HUES6 (cell line): ENCODE data around the gene ARHGEF16.

ENCODE experiments used
- H3K27ac ChIP-seq: 2 replicates; pipeline ENCODE4 v1.7.0; 2013; ENCODE audit warnings: low read depth, mild to moderate bottlenecking, low read length, inconsistent platforms
- H3K27me3 ChIP-seq: 2 replicates; pipeline ENCODE4 v1.6.1; 2013; ENCODE audit warnings: low read length; ENCODE audit not compliant: control insufficient read depth, insufficient read depth
- H3K36me3 ChIP-seq: 2 replicates; pipeline ENCODE4 v1.6.1; 2013; ENCODE audit warnings: low read length; ENCODE audit not compliant: control insufficient read depth, insufficient read depth
- H3K4me1 ChIP-seq: 2 replicates; pipeline ENCODE4 v1.6.1; 2013; ENCODE audit warnings: low read length; ENCODE audit not compliant: control insufficient read depth, insufficient read depth
- H3K4me3 ChIP-seq: 2 replicates; pipeline ENCODE4 v1.5.1; 2013; ENCODE audit warnings: low read depth, low read length
- H3K9ac ChIP-seq: one replicate; pipeline ENCODE4 v1.6.1; 2013; ENCODE audit warnings: mild to moderate bottlenecking, low read length
- H3K9me3 ChIP-seq: 2 replicates; pipeline ENCODE4 v1.6.1; 2013; ENCODE audit warnings: low read depth, low read length; ENCODE audit not compliant: control insufficient read depth, insufficient read depth

The ARHGEF16 gene

DNA sequence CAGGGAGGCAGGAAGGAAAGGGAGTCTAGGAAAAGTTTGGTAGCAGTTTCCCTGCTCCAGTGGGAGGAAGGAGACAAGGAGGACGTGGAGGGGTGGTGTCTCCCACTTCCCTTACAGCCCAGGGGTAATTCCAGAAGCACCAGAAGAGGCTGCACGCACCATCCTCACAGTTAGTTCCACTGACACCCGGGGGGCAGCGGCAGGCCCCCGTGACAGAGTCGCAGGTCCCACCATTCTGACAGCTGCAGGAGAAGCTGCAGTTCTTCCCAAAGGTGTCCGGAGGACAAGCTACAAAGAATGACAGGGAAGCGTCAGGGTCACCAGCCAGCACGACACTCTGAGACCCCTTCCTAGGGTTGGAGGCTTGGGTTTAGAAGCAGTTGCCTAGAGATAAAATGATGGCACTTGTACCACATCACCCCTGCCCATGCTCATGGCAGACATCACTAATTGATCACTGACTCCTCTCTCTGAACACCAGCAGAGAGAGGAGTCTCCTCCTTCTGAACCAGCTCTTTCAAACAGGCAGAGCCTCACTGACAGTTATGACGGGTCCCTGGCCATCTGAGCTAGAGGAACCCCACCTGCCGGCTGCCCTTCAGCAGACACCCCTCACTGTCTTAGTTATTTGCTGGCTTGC, 53.3 kb downstream of the ARHGEF16 start:
- no peaks in the 10 kb centered on the region for H3K4me1 ChIP-seq
- peaks cover 5% of the 10 kb centered on the region; the same call in 1 of the 2 replicates for H3K9me3 ChIP-seq
- no peaks in the 10 kb centered on the region for H3K36me3 ChIP-seq
- H3K9ac ChIP-seq = no peak overlapping the region
- H3K27me3 ChIP-seq = no peaks in the 10 kb centered on the region
- H3K4me3 ChIP-seq = no peak overlapping the region
- H3K27ac ChIP-seq = no peak overlapping the region

DNA sequence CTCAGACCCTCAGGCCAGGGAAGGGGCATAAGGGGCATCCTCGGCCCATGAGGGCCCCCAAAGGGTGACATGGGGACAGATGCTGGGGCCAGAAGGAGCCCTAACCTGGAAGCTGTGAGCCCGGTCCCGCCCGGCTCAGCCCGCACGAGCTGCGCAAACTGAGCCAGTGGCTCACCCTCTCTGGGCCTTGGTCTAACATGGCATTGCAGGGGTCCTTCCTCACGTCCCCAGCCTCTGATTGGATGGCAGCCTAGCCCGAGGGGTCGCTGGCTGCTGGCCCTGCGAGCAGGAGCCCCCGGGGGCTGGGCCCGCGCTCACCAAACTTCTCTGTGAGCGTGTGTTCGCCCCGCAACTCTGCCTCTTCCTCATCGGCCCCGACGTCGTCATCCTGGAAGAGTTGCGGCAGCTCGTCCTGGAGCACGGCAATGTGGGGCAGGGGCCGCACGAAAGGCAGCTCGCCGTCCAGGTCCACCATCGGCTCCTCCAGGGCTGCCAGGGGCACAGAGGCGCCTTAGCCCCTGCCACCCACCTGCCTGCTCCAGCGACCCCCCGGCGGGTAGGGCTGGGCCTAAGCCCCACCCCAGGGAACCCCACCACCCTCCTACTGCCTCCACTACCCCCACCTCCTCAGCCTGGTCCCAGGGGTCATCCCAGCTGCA, 54.4 kb downstream of the ARHGEF16 start:
- H3K9ac ChIP-seq = no peak overlapping the region
- H3K36me3 ChIP-seq = no peaks in the 10 kb centered on the region
- no peak overlapping the region for H3K27ac ChIP-seq
- no peaks in the 10 kb centered on the region for H3K4me1 ChIP-seq
- no peak overlapping the region for H3K4me3 ChIP-seq
- no peaks in the 10 kb centered on the region for H3K27me3 ChIP-seq
- H3K9me3 ChIP-seq = peaks cover 7% of the 10 kb centered on the region; the same call in 1 of the 2 replicates

DNA sequence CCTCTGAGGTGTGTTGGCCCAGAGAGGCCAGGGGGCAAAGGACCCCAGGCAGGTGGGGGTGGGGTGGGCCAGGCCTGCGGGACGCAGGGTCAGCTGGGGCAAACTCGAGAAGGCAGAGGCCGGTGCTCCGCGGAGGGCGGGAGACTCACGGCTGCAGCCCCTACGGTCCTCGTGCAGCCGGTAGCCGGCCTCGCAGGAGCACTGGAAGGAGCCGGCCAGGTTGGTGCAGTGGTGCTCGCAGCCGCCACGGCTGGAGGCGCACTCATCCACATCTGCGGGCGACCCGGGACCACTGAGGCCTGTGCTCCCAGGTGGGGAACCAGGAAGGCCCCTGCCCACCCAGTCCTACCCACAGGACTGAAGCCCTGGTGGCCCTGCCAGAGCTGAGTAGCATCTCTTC, 55.3 kb downstream of the ARHGEF16 start:
- no peaks in the 10 kb centered on the region for H3K27me3 ChIP-seq
- no peak overlapping the region for H3K9ac ChIP-seq
- no peak overlapping the region for H3K4me3 ChIP-seq
- H3K4me1 ChIP-seq = no peaks in the 10 kb centered on the region
- peaks cover 7% of the 10 kb centered on the region; the same call in 1 of the 2 replicates for H3K9me3 ChIP-seq
- no peak overlapping the region for H3K27ac ChIP-seq
- H3K36me3 ChIP-seq = no peaks in the 10 kb centered on the region

DNA sequence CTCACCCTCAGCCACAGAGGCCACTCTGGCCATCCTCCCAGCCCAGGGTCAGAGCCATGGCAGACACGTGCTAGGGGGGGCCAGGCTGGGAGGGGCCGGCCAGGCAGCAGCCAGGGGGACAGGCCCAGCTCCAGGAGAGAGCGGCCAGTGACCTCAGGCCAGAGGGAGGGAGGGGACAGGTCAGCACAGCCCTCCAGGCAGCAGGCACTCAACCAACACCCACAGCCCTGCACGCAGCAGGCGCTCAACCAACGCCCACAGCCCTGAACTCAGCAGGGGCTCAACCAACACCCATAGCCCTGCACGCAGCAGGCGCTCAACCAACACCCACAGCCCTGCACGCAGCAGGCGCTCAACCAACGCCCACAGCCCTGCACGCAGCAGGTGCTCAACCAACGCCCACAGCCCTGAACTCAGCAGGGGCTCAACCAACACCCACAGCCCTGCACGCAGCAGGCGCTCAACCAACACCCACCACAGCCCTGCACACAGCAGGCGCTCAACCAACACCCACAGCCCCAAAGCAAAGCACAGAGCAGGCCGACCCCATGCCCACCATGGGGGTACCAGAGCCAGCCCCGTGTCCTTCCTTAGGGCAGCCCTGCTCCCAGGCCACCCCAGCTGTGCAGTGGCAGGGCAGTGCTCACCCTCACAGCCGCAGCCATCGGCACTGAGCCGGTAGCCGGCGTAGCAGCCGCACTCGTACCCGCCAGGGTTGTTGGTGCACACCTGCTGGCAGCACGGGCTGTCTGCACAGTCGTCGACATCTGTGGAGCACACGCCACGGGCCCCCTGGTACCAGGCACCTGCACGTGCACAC, 55.9 kb downstream of the ARHGEF16 start:
- Histone ChIP-seq H3K9ac (no peak overlapping the region), H3K9me3 (peaks cover 7% of the 10 kb centered on the region; the same call in 1 of the 2 replicates), H3K27me3 (no peaks in the 10 kb centered on the region), H3K4me3 (no peak overlapping the region), H3K27ac (no peak overlapping the region), H3K4me1 (no peaks in the 10 kb centered on the region), H3K36me3 (no peaks in the 10 kb centered on the region)

DNA sequence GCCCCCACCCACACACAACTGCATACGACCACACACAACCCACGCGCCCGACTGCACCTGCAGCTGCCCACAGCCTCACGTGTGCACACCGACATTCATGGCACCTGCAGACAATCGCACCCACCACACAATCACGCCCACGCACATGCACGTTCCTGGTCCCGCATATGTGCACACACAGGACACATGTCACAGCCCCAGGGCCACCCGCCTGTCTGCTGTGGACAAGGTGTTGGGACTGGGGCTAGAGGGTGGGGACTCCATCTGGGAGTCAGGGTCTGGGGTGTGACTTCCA, 56.4 kb downstream of the ARHGEF16 start:
- Histone ChIP-seq H3K27ac (no peak overlapping the region), H3K4me3 (no peak overlapping the region), H3K27me3 (no peaks in the 10 kb centered on the region), H3K9me3 (peaks cover 7% of the 10 kb centered on the region; the same call in 1 of the 2 replicates), H3K9ac (no peak overlapping the region), H3K4me1 (no peaks in the 10 kb centered on the region), H3K36me3 (no peaks in the 10 kb centered on the region)

DNA sequence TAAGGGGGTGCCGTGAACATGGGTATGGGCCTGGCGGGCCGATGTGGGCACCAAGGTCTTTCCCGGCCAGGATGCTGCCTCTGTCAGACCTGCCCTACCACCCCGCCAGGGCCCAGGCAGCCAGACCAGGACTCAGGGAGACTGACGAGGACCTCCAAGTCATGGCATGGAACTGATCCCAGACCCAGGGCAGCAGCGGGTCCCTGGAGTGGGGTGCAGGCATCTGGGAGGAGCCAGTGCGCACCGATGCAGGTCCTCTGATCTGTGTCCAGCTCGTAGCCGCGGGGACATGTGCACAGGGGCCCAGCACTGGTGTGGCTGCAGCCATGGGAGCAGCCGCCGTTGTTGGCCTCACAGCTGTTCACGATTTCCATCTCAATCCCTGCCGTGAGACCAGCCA, 56.8 kb downstream of the ARHGEF16 start:
- no peak overlapping the region for H3K27ac ChIP-seq
- H3K9me3 ChIP-seq = peaks cover 7% of the 10 kb centered on the region; the same call in 1 of the 2 replicates
- no peaks in the 10 kb centered on the region for H3K4me1 ChIP-seq
- H3K4me3 ChIP-seq = no peak overlapping the region
- no peaks in the 10 kb centered on the region for H3K36me3 ChIP-seq
- H3K27me3 ChIP-seq = no peaks in the 10 kb centered on the region
- no peak overlapping the region for H3K9ac ChIP-seq

DNA sequence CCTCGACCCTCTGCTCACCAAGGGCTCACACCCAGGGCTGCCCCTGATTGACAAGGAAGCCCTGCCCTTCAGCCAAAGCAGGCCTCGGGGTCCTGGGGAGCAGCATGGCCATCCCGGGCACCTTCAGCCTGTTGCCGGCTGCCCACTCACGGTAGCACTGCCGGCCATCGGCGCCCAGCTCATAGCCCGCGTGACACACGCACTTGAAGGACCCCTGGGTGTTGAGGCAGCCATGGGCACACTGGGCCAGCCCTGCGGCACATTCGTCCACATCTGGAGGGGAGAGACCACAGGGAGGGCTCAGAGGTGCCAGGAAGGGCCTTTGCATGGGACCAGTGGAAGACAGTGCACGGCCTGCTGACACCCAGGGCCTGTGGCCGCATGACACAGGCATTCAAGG, 57.4 kb downstream of the ARHGEF16 start:
- no peak overlapping the region for H3K27ac ChIP-seq
- no peaks in the 10 kb centered on the region for H3K4me1 ChIP-seq
- H3K4me3 ChIP-seq = no peak overlapping the region
- no peaks in the 10 kb centered on the region for H3K36me3 ChIP-seq
- peaks cover 7% of the 10 kb centered on the region; the same call in 1 of the 2 replicates for H3K9me3 ChIP-seq
- H3K9ac ChIP-seq = no peak overlapping the region
- no peaks in the 10 kb centered on the region for H3K27me3 ChIP-seq

DNA sequence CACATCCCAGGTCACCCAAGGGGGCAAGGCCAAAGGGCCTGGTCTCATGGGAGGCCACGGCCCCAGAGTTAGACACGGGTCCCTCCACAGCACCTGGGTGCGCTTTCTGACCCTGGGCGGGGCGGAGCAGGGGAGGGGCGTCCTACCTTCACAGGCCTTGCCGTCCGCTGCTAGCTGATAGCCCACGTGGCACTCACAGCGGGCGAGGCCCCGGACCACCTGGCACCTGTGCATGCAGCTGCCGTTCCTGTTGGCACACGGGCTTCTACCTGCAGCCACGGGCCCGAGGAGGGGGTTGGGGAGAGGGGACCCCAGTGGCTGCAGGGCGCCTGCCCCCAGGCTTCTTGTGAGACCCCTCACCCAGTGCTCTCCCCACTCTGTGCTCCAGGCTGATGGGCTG, 59.9 kb downstream of the ARHGEF16 start:
- Histone ChIP-seq H3K36me3 (no peaks in the 10 kb centered on the region), H3K27ac (no peak overlapping the region), H3K4me1 (no peaks in the 10 kb centered on the region), H3K9ac (no peak overlapping the region), H3K9me3 (peaks cover 11% of the 10 kb centered on the region), H3K4me3 (no peak overlapping the region), H3K27me3 (no peaks in the 10 kb centered on the region)

DNA sequence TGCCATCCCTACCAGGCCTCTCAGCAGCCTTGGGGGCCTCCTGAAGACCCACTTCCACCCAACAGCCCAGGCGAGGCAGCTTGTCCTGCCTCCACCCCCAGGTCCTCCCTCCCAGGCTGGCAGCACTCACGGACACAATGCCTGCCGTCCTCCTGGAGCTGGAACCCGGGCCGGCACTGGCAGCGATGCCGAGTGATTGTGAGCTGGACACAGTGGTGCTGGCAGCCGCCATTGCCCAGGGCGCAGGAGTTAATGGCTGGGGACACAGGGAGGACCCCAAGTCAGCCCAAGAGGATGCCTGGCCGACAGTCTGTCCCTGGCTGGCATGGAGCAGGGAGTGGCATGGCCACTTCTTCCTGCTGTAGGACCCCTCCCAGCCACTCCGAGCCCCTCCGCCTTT, 60.8 kb downstream of the ARHGEF16 start:
- H3K27me3 ChIP-seq = no peaks in the 10 kb centered on the region
- no peaks in the 10 kb centered on the region for H3K4me1 ChIP-seq
- no peak overlapping the region for H3K4me3 ChIP-seq
- no peak overlapping the region for H3K9ac ChIP-seq
- no peaks in the 10 kb centered on the region for H3K36me3 ChIP-seq
- H3K9me3 ChIP-seq = peaks cover 11% of the 10 kb centered on the region
- no peak overlapping the region for H3K27ac ChIP-seq

DNA sequence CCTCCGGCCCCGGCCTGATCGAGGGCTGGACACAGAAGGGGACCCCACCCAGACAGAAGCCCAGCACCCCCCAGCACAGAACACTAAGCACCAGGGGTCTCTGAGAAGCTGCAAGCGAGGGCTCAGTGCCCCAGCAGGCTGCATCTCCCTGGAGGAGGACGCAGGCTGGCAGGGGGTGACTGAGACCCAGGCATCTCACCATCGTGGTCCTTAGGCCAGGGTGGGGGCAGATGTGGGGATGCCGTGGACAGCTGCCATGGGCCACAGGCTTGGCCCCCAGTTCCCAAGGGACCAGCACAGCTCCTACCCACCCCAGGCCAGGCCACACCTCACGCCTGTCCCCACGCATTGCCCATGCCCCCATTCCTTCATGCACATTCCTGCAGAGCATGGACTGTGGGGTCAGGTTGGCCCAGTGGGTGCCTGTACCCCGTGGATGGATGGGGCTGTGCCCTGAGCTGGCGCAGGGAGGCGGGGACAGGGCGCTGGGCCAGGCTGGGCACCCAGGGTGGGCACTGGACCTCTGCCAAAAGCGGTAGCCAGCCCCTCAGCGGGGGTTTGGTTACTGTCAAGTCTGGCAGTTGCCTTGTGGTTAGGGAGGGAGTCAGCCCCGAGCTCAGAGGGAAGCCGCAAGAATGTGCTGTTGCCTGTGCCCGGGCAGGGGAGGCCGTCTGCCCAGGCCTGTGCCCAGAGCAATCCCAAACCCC, 61.5 kb downstream of the ARHGEF16 start:
- Histone ChIP-seq H3K27ac (no peak overlapping the region), H3K36me3 (no peaks in the 10 kb centered on the region), H3K9me3 (peaks cover 11% of the 10 kb centered on the region), H3K4me3 (no peak overlapping the region), H3K27me3 (no peaks in the 10 kb centered on the region), H3K4me1 (no peaks in the 10 kb centered on the region), H3K9ac (no peak overlapping the region)

DNA sequence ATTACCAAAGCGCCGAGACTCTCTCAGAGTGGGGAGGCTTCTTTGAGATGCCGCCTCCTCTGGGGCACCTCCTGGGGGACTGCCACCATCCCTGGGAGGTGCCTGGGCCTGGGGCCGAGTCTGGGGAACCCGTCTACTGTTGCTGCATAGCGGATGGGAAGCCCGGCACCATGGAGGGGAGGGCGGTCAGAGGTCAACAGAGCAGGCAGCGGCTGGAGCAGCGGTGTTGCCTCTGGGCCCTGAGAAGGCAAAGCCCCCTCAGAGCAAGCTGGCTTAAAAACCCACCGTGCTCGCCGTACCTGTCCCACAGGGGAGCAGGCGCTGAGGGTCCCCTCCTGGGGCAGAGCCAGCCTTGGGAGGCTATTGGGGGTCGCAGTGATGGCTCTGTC, 62.0 kb downstream of the ARHGEF16 start:
- H3K27me3 ChIP-seq = no peaks in the 10 kb centered on the region
- no peaks in the 10 kb centered on the region for H3K4me1 ChIP-seq
- H3K36me3 ChIP-seq = no peaks in the 10 kb centered on the region
- H3K9ac ChIP-seq = no peak overlapping the region
- peaks cover 11% of the 10 kb centered on the region for H3K9me3 ChIP-seq
- H3K4me3 ChIP-seq = no peak overlapping the region
- H3K27ac ChIP-seq = no peak overlapping the region
